Smooth muscle cell of the brain vasculature (primary cell): Measurements from ENCODE around the gene SOX4.

Experiments used
- DNase-seq: peaks from one replicate; pipeline ENCODE4 v3.0.0-alpha.2; 2012; ENCODE audit warnings: low read depth, low spot score

The SOX4 gene

DNA sequence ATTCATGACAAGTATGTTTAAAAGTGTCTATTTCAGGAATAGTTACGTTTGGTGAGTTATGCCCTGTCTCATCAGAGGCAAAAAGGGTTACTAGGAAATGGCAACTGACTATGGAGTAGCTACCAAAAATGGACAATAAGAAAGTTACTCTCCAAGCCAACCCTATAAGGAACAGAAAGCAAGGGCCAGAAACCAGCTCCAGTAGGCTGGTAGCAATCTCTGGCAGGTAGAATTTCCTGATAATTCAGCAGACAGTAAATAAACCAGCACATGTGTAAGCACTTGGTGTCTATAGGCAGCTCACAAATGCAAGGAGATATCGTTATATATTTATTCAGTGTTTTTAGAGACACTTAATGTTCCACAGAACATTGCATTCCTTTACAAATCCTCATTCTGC is 20.3 kb downstream of the SOX4 start:
- DNase-seq: no peak

DNA sequence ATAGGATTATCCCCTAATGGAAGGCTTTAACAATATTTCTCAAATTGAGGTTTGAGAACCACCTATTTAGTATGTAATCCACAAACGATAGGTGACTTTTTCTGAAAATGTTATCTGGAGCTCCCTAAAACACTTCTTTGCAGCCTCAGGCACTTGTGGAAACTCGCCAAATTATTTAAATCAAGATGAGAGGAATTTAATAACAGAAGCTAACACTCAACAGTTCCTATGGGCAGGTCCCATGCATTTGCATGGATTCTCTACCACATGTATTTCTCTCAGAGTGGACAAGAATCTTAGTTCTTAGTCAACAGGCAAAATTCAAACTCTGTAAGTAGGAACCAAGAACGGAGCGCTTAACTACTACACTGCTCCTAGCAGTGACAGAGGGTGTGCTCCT is 20.7 kb downstream of the SOX4 start:
- DNase-seq: no peak

DNA sequence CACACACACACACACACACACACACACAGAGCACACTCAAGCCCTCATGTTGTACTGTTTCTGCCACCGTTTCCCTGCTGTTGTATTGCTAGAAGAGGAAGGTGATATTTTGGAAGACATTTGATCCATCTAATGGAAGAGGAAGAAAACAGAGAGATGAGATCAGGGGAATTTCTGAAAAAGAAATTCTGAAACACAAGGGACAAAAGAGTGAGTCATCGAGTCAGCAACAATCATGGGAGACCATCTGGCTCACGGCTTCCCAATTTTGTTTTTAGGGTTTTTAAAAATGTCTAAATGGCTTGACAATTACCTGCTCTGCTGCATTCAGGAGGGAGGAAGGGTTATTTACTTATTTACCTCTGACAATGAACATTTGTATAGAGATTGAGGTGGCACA is 22.0 kb downstream of the SOX4 start:
- no peak for DNase-seq

DNA sequence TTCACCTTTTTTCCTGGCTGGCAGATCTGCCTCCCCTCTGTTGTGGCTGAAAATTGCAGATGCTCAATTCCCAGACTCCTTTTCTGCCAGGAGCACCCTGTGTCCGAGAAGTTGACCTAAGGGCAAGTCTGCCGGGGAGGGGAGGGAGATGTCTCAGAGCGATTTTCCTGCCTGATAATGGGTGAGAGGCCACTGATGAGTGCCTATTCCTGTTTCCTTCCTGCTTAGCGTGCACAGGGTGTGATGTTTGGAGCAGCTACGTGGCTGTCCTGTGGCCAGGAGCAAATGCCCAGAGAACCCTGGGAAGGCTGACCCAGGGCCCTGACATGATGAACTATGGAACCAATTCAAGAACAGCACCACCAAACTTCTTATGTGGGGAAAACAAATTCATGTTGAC is 22.5 kb downstream of the SOX4 start:
- DNase-seq: no peak

DNA sequence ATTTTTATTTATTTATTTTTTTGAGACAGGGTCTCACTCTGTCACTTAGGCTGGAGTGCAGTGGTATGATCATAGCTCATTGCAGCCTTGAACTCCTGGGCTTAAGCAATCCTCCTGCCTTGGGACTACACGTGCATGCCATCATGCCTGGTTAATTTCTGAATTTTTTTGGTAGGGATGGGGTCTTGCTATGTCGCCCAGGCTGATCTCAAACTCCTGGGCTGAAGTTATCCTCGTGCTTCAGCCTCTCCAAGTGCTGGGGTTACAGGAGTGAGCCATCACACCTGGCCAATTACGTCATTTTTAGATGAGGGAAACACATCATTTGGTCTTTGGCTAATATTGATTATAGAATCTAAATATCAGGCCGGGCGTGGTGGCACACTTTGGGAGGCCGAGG is 32.1 kb downstream of the SOX4 start:
- no peak for DNase-seq

DNA sequence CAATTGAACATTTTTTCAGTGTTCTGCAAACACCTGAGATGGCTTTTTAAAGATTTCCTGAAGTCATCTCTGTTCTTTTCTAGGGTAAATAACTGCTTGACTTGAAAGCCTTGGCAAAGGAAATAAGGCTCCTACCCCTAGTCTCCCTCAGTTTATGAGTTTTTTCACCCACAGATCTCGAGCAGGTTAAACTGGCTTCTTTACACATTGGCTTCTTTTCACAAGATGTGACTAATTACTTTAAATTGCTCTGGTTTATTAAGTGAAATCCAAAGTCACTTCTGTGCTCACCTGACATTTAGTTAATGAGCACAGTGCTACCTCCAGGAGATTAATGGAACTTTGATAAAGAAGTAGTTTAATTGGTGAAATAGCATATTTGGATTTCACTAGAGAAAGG is 33.2 kb downstream of the SOX4 start:
- DNase-seq: no peak

DNA sequence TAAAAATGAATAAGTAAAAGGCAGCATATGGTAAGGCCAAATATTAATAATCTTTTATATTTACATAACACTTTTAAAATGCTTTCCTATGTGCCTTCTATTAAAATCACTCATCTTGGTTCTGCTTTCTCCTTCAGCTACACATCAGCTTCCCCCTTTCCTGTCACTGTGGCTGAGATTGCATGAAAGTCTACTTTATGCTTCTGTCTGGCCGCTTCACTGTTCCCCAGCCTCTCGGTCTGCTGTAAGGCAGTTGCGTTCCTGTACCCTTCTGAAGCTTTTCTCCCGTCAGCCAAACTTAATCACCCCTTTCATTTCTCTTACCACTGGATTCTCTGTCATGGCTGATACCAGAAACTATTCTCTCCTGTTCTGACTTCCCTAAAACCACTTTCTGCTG is 34.6 kb downstream of the SOX4 start:
- DNase-seq: no peak

DNA sequence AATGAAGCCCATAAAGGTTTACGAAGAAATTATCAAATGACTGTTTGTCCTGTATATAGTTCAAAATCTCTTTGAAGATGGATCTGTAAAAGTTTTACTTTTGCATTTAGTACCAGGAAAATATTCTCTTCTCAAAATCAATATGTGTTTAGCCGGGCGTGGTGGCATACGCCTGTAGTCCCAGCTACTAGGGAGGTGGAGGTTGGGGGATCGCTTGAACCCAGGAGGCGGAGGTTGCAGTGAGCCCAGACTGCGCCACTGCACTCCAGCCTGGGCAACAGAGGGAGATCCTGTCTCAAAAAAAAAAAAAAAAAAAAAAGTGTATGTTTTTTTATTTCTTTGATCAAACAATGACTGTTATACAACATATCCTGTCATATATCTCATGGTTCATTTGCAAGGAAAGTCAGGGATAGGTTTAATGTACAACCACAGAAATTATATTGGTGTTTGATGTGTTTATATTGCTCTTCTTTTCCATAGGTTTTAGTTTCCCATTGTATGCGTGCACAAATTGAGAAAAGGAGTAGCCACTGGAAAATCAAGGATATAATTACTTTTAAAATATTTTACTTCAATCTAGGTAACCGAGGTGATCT is 40.1 kb downstream of the SOX4 start:
- DNase-seq: no peak

DNA sequence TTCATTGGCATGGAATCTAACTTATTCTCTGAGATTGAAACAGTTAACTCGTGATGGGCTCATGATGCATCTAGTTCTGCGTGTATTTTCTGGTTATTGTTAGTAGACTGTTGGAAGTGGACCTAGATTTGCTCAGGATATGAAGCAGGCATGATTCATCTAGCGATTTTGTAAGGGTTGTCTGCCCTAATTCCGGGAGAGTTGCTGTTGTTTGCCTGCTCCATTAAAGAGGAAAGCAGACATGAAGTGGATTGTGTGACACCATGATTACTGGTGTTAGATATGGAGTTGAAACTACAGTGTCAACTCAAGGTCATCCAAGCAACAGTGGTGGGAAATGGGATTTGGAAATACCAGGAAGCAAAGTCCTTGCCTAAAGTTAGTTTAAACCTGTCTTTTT is 41.0 kb downstream of the SOX4 start:
- no peak for DNase-seq

DNA sequence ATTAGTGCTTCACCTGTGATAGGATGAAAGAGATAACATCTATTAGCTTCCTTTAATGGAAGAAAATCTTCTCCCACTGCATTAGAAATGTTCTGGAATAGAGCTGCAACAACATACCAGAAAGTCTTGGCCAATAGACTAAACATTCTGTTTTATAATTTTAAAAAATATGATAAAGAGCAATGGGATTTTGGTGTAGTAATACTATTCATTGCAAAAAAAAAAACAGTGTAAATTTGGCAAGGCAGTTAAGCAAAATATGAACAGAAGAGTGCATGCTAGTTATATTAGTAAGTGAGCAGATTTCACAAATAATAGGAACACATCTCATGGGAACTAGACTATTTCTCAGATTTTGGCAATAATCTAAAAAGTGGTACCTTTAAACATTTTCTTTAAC is 43.3 kb downstream of the SOX4 start:
- DNase-seq: no peak

DNA sequence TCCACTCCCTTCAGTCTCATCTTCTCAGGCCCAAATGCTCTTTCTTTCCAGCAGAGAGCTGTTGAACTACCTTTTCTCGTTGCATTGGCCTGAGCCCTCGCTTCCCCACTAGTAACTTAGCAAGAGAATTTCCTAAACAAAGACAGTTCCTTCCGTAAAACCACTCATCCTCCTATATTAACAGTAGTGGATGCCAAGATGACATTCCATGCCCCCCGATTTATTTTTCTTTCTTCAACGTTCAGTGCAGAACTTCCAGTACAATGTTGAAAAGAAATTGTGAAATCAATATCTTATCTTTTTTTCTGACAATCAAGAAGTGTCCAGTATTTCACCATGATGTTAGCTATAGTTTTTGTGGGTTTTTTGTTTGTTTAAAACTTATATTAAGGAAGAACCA is 45.8 kb downstream of the SOX4 start:
- DNase-seq: no peak
